Psoas muscle (tissue), 8 donors: ENCODE measurements around the gene GPC6. TPM values are rescaled to one million over a fixed set of nuclear protein-coding genes. Genes with fewer than 3 reads are reported as not detected.

ENCODE experiments used
- ATAC-seq, 4 donors: fragments of 200-7000 bp; cut with Tn5 transposase; one replicate each; pipeline ENCODE4 v1.9.1; 2020; ENCODE audit warnings: moderate library complexity in 3 of 4, mild to moderate bottlenecking in 2 of 4
- DNase-seq, 2 donors: peaks; one replicate each; pipeline ENCODE4 v3.0.0-alpha.2; 2020
- H3K27ac ChIP-seq: fragments of 200-600 bp; one replicate; pipeline ENCODE4 v1.8.0; 2022
- H3K27me3 ChIP-seq, 3 donors: fragments of 200-600 bp in 1 of 3; one replicate each; pipeline versions ENCODE4 v1.6.1 to v1.8.0; 2013 to 2022; ENCODE audit warnings: low read length in 2 of 3, mild to moderate bottlenecking in 2 of 3, moderate library complexity in 1 of 3; ENCODE audit not compliant: insufficient read depth in 3 of 3
- H3K36me3 ChIP-seq, 2 donors: fragments of 200-600 bp in 1 of 2; one replicate each; pipeline versions ENCODE4 v1.6.1 to v1.8.0; 2013 to 2022; ENCODE audit warnings: low read depth in 1 of 2, mild to moderate bottlenecking in 1 of 2, moderate library complexity in 1 of 2; ENCODE audit not compliant: insufficient read depth in 1 of 2
- H3K4me1 ChIP-seq: fragments of 200-600 bp; one replicate; pipeline ENCODE4 v1.8.0; 2022
- H3K4me3 ChIP-seq: fragments of 200-600 bp; one replicate; pipeline ENCODE4 v1.8.0; 2022; ENCODE audit warnings: mild to moderate bottlenecking
- H3K9me3 ChIP-seq: fragments of 200-600 bp; one replicate; pipeline ENCODE4 v1.8.0; 2022
- CTCF ChIP-seq: fragments of 200-600 bp; IDR thresholded peaks from one replicate; pipeline ENCODE4 v1.8.0; 2022; ENCODE audit warnings: antibody characterized with exemption
- WGBS, 3 donors: extraction: QIAGEN DNeasy Blood & Tissue Kit; methylation state at CpG; one replicate each; pipeline versions ENCODE4 v1.1.6 to v1.1.7; 2013; 5-methylcytosine and 5-hydroxymethylcytosine counted together
- intact Hi-C, 2 donors: fragments of 100-400 bp; cut with DNase I; formaldehyde crosslinking; loops; one replicate each; pipeline versions ENCODE4 v1.11.0 to v1.14.2; 2022
- polyA plus RNA-seq, 3 donors: library from polyadenylated mRNA; stranded (reverse); fragments of 200-250 nt; gene quantifications; one replicate each; pipeline ENCODE4 v1.2.3, GENCODE V29; 2013
- total RNA-seq, 4 donors: library from RNA; stranded (reverse); fragmentation: NEBNext Ultra II Directional in 2 of 4; extraction: Animal tissue kit (Norgen Biotek cat#: 25700) in 2 of 4; gene quantifications; one replicate each; pipeline versions ENCODE4 v1.2.1 to v1.2.4, GENCODE V29; 2021 to 2023
- donor health status: healthy with polysubstance abuse.
- donor health status: DM: no; HTN: no; CAD: no; lungs with moderate emphysema.
- donor health status: Bipolar disorder and iron deficiency.
- donor health status: healthy.
- donor health status: DM: yes; HTN: yes; CAD: no.
- donor health status: DM: no; HTN: no; CAD: no.
- donor health status: DM: no; HTN: no; CAD: no.
- donor health status: DM: yes; HTN: yes; CAD: no.

The GPC6 gene
- total and polyA plus RNA-seq, 7 donors, result 0.07 to 3.7 (median 0.57) TPM

GRCh38 chr13:93926425-93926824, 699.8 kb downstream of the GPC6 start:
- DNase-seq (no peak), ATAC-seq (no peak)
- intact Hi-C loops, result no loop called here
- H3K4me1 ChIP-seq, result no peaks in the 10 kb centered on the region
- no peaks in the 10 kb centered on the region for H3K27me3 ChIP-seq
- WGBS, 3 donors, result 34 to 58% (median 41%) methylated on average over 1 of the region's 1 CpG
- no peak overlapping the region for H3K27ac ChIP-seq
- no peaks in the 10 kb centered on the region for H3K9me3 ChIP-seq
- H3K4me3 ChIP-seq, result no peak overlapping the region
- no peak for TF ChIP-seq CTCF
- no peaks in the 10 kb centered on the region for H3K36me3 ChIP-seq

- DNase-seq, result no peak
- Histone ChIP-seq H3K36me3 (no peaks in the 10 kb centered on the region), H3K27ac (no peak overlapping the region), H3K4me3 (no peak overlapping the region), H3K4me1 (no peaks in the 10 kb centered on the region), H3K27me3 (no peaks in the 10 kb centered on the region), H3K9me3 (no peaks in the 10 kb centered on the region)
- 69 to 88% (median 79%) methylated on average over 1 of the region's 1 CpG for WGBS, 3 donors
- TF ChIP-seq CTCF, result no peak
- no peak for ATAC-seq
- intact Hi-C loops, result no loop called here
Measured at GRCh38 chr13:93927431-93927830, 700.8 kb downstream of the GPC6 start.

- no peak for TF ChIP-seq CTCF
- intact Hi-C loops, result no loop called here
- WGBS, 3 donors, result 83 to 94% (median 88%) methylated on average over 3 of the region's 3 CpGs
- H3K36me3 ChIP-seq, result no peaks in the 10 kb centered on the region
- no peak for ATAC-seq
- no peak for DNase-seq
- H3K4me3 ChIP-seq, result no peak overlapping the region
- H3K4me1 ChIP-seq, result no peaks in the 10 kb centered on the region
- H3K27me3 ChIP-seq, result no peaks in the 10 kb centered on the region
- no peak overlapping the region for H3K27ac ChIP-seq
- no peaks in the 10 kb centered on the region for H3K9me3 ChIP-seq
Measured at GRCh38 chr13:93932901-93933300, 706.3 kb downstream of the GPC6 start.

GRCh38 chr13:93936901-93937300, 710.3 kb downstream of the GPC6 start:
- Histone ChIP-seq H3K4me3 (no peak overlapping the region), H3K4me1 (no peaks in the 10 kb centered on the region), H3K27me3 (no peaks in the 10 kb centered on the region), H3K27ac (no peak overlapping the region), H3K9me3 (no peaks in the 10 kb centered on the region), H3K36me3 (no peaks in the 10 kb centered on the region)
- WGBS, 3 donors, result 77 to 91% (median 87%) methylated on average over 4 of the region's 4 CpGs
- no peak for TF ChIP-seq CTCF
- ATAC-seq, result no peak
- intact Hi-C loops, result no loop called here
- no peak for DNase-seq

GRCh38 chr13:93941444-93941843, 714.8 kb downstream of the GPC6 start:
- Histone ChIP-seq H3K27me3 (no peaks in the 10 kb centered on the region), H3K36me3 (no peaks in the 10 kb centered on the region), H3K4me1 (no peaks in the 10 kb centered on the region), H3K9me3 (no peaks in the 10 kb centered on the region), H3K4me3 (no peak overlapping the region), H3K27ac (no peak overlapping the region)
- 67 to 86% (median 79%) methylated on average over 2 of the region's 2 CpGs for WGBS, 3 donors
- no peak for TF ChIP-seq CTCF
- intact Hi-C loops, result no loop called here
- no peak for DNase-seq
- no peak for ATAC-seq
